HepG2 (cell line): ENCODE results near the gene SMYD2. TPM values are rescaled to one million over a fixed set of nuclear protein-coding genes. Genes with fewer than 3 reads are reported as not detected.

Source experiments
- ATAC-seq: fragments of 200-7000 bp; cut with Tn5 transposase; 3 replicates; pipeline ENCODE4 v1.9.1; 2020; ENCODE audit warnings: mild to moderate bottlenecking, moderate library complexity
- BruUV-seq: library from RNA; stranded (reverse); fragments of 400-500 nt; replicated peaks from 2 replicates; lab custom pipeline; 2021; lab: Mats Ljungman, UMichigan
- CTCF ChIA-PET: fragments of 300-600 bp; formaldehyde crosslinking; extraction: SDS; loops from one replicate; lab custom pipeline; 2021; ENCODE audit warnings: low total read pairs, inconsistent platforms, low intra/inter-chr PET ratio; lab: Yijun Ruan, JAX
- POLR2A ChIA-PET: fragments of 350-600 bp; sonication (Branson Sonifier 250); formaldehyde crosslinking; loops from one replicate; lab custom pipeline; 2020; ENCODE audit warnings: antibody characterized with exemption, inconsistent platforms; lab: Yijun Ruan, JAX
- DNase-seq: peaks from one replicate; pipeline ENCODE4 v3.0.0-alpha.2; 2015; ENCODE audit warnings: low spot score
- FAIRE-seq: peaks from 3 replicates; lab custom pipeline; 2011; peaks lifted over from hg19 to GRCh38; lab: Jason Lieb, UNC
- H2AFZ ChIP-seq: one replicate; pipeline ENCODE4 v1.6.1; 2011; ENCODE audit warnings: low read length, inconsistent platforms
- H3K27ac ChIP-seq: fragments of 300-600 bp; 3 replicates; pipeline ENCODE4 v1.8.0; 2011; ENCODE audit warnings: mixed run types, mild to moderate bottlenecking, mixed read lengths, low read length, inconsistent platforms; ENCODE audit not compliant: insufficient read depth; ENCODE audit errors: extremely low read length
- H3K27me3 ChIP-seq, 2 experiments: fragments of 200-600 bp in 1 of 2; 2 replicates in 1 of 2; 3 replicates in 1 of 2; pipeline versions ENCODE4 v1.6.0 to v1.8.0; 2011; ENCODE audit warnings: low read length in 2 of 2, mild to moderate bottlenecking in 2 of 2, moderate library complexity in 2 of 2, inconsistent platforms in 1 of 2; ENCODE audit not compliant: insufficient read depth in 2 of 2, control insufficient read depth in 1 of 2
- H3K36me3 ChIP-seq, 2 experiments: fragments of 200-600 bp in 1 of 2; replicated peaks in 1 of 2; 2 replicates in 1 of 2; 3 replicates in 1 of 2; pipeline versions ENCODE4 v1.5.1 to v1.8.0; 2011; ENCODE audit warnings: low read length in 2 of 2, inconsistent platforms in 1 of 2; ENCODE audit not compliant: insufficient read depth in 2 of 2, control insufficient read depth in 1 of 2
- H3K4me1 ChIP-seq: 2 replicates; pipeline ENCODE4 v1.5.1; 2012; ENCODE audit warnings: low read length, inconsistent platforms; ENCODE audit not compliant: insufficient read depth
- H3K4me2 ChIP-seq: 2 replicates; pipeline ENCODE4 v1.6.0; 2011; ENCODE audit warnings: low read depth, low read length, inconsistent platforms
- H3K4me3 ChIP-seq, 3 experiments: fragments of 200-600 bp in 1 of 3; sonication (generic), shearing (Covaris generic) in 1 of 3; replicated peaks in 1 of 3; 2 replicates each; pipeline ENCODE4 v1.5.1; 2011 to 2016; ENCODE audit warnings: low read length in 3 of 3, inconsistent platforms in 2 of 3, low read depth in 2 of 3, mild to moderate bottlenecking in 2 of 3, control low read depth in 1 of 3, mixed read lengths in 1 of 3; ENCODE audit not compliant: insufficient read depth in 1 of 3
- H3K79me2 ChIP-seq: one replicate; pipeline ENCODE4 v1.6.1; 2011; ENCODE audit warnings: low read length, inconsistent platforms; ENCODE audit not compliant: insufficient read depth
- H3K9ac ChIP-seq: 2 replicates; pipeline ENCODE4 v1.6.0; 2011; ENCODE audit warnings: mild to moderate bottlenecking, low read depth, low read length, inconsistent platforms; ENCODE audit not compliant: insufficient read depth
- H3K9me3 ChIP-seq: 2 replicates; pipeline ENCODE4 v1.5.1; 2012; ENCODE audit warnings: mild to moderate bottlenecking, low read length
- H4K20me1 ChIP-seq: 2 replicates; pipeline ENCODE4 v1.6.0; 2011; ENCODE audit warnings: inconsistent platforms, mild to moderate bottlenecking, low read length, moderate library complexity; ENCODE audit not compliant: insufficient read depth
- NCOA5 ChIP-seq: sonication (generic); formaldehyde crosslinking; IDR thresholded peaks from 2 replicates; pipeline ENCODE4 v1.4.0; 2020; ENCODE audit warnings: missing genetic modification reagents
- PPARG ChIP-seq: conservative IDR thresholded peaks from 2 replicates; pipeline ENCODE4 v1.6.1; 2016; ENCODE audit warnings: missing biosample characterization, missing genetic modification reagents
- ZNF10 ChIP-seq: sonication (generic); formaldehyde crosslinking; IDR thresholded peaks from 2 replicates; pipeline ENCODE4 v1.4.0; 2020; ENCODE audit warnings: mild to moderate bottlenecking, low read depth, missing genetic modification reagents, borderline replicate concordance
- ZNF569 ChIP-seq: sonication (generic); formaldehyde crosslinking; IDR thresholded peaks from 2 replicates; pipeline ENCODE4 v1.5.0; 2020; ENCODE audit warnings: mild to moderate bottlenecking, missing genetic modification reagents, moderate library complexity, borderline replicate concordance
- WGBS: methylation state at CpG from one replicate; pipeline ENCODE4 v1.1.6; 2017; ENCODE audit warnings: low lambda C conversion rate; 5-methylcytosine and 5-hydroxymethylcytosine counted together
- in situ Hi-C: cut with HindIII; loops from 2 replicates; pipeline ENCODE4 v1.10.0; 2017; ENCODE audit warnings: low pct_unique_long_range_greater_than_20kb; ENCODE audit not compliant: extremely low pct_ligation_motif_present
- intact Hi-C: fragments of 100-400 bp; cut with micrococcal nuclease; formaldehyde crosslinking; loops from one replicate; pipeline ENCODE4 v1.10.0; 2022; ENCODE audit not compliant: unreplicated experiment
- polyA plus RNA-seq, 8 experiments: library from polyadenylated mRNA; depleted of rRNA in 3 of 8; stranded (reverse) in 7 of 8; unstranded in 1 of 8; fragments of >200 nt; fragmentation: Illumina TruSeq in 4 of 8; extraction: Trizol in 4 of 8; gene quantifications; 2 replicates each; pipeline versions ENCODE4 v1.2.1 to v1.2.3, GENCODE V29; 2011 to 2016; ENCODE audit warnings: low read depth in 4 of 8, missing spikeins in 1 of 8, mixed read lengths in 1 of 8; ENCODE audit not compliant: insufficient read depth in 1 of 8
- total RNA-seq, 5 experiments: library from RNA; depleted of rRNA; stranded (reverse); fragments of >200 nt; fragmentation: Illumina TruSeq; extraction: Trizol; gene quantifications; 2 replicates each; pipeline ENCODE4 v1.2.3, GENCODE V29; 2016; ENCODE audit warnings: low read depth in 1 of 5
- TF ChIP-seq, protein P1 (sequence below): sonication (generic); formaldehyde crosslinking; IDR thresholded peaks from 2 replicates; pipeline ENCODE4 v1.4.0; 2020; ENCODE audit warnings: mild to moderate bottlenecking, missing genetic modification reagents

Gene SMYD2
- total and polyA plus RNA-seq, 2 of the 13 experiments (the other 11 are each of a cell fraction or from before 2014, with no cell fraction given): 72.7 to 139 TPM

DNA sequence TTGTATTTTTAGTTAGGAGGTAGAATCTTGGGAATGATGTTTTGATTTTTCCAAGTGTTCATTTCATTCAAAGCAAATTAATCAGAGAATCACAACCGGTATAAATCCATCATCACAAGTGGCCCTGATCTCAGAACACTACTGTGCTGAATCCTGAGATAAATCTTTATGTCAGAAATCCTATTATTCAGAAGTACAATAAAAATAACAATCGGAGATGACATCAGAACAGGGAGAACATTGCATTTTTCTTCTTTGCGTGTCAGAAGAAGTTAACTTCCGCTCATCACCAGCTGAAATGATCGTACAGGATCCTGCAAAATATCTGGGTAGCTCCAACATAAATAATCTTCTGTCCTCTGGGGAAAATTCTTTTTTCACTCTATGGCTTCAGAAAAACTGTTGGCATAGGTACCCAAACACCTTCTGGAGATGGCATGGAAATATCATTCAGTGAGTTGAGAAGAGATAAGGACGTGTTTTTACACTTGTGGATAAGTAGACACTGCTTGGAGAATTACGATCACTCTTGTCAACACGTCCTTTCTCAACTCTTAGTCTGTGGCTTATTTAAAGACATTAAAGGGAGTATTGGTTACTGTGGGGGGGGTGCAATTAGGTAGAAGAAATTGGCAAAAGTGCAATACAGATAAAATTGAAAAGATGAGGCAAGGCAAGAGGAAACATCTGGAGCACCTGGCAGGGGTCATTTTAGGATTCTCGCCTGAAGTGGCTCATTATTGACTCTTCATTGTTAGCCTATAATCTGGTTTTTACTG, 46.9 kb upstream of the SMYD2 start:
- Histone ChIP-seq H3K4me1 (peaks cover 6% of the 10 kb centered on the region; the same call in 1 of the 2 replicates), H3K4me2 (no peak overlapping the region), H2AFZ (no peak overlapping the region), H3K9me3 (no peaks in the 10 kb centered on the region), H3K4me3 (no peak overlapping the region), H4K20me1 (no peaks in the 10 kb centered on the region), H3K27ac (no peak overlapping the region), H3K79me2 (no peaks in the 10 kb centered on the region), H3K36me3 (no peaks in the 10 kb centered on the region), H3K9ac (no peak overlapping the region), H3K27me3 (peaks cover 0 to 14% of the 10 kb centered on the region in 2 experiments; a peak in 3 of 5 replicates)
- 44% methylated on average over 9 of the region's 9 CpGs for WGBS
- ATAC-seq (no peak), DNase-seq (no peak), FAIRE-seq (no peak)
- intact Hi-C loops (no loop called here), in situ Hi-C loops (no loop called here)
- POLR2A ChIA-PET: no interaction called here
- CTCF ChIA-PET: no interaction called here
- TF ChIP-seq PPARG (CRISPR knock-in tag) (no peak), NCOA5 (CRISPR knock-in tag) (no peak), ZNF569 (CRISPR knock-in tag) (no peak), ZNF10 (CRISPR knock-in tag) (no peak)
- TF ChIP-seq, protein P1, sequence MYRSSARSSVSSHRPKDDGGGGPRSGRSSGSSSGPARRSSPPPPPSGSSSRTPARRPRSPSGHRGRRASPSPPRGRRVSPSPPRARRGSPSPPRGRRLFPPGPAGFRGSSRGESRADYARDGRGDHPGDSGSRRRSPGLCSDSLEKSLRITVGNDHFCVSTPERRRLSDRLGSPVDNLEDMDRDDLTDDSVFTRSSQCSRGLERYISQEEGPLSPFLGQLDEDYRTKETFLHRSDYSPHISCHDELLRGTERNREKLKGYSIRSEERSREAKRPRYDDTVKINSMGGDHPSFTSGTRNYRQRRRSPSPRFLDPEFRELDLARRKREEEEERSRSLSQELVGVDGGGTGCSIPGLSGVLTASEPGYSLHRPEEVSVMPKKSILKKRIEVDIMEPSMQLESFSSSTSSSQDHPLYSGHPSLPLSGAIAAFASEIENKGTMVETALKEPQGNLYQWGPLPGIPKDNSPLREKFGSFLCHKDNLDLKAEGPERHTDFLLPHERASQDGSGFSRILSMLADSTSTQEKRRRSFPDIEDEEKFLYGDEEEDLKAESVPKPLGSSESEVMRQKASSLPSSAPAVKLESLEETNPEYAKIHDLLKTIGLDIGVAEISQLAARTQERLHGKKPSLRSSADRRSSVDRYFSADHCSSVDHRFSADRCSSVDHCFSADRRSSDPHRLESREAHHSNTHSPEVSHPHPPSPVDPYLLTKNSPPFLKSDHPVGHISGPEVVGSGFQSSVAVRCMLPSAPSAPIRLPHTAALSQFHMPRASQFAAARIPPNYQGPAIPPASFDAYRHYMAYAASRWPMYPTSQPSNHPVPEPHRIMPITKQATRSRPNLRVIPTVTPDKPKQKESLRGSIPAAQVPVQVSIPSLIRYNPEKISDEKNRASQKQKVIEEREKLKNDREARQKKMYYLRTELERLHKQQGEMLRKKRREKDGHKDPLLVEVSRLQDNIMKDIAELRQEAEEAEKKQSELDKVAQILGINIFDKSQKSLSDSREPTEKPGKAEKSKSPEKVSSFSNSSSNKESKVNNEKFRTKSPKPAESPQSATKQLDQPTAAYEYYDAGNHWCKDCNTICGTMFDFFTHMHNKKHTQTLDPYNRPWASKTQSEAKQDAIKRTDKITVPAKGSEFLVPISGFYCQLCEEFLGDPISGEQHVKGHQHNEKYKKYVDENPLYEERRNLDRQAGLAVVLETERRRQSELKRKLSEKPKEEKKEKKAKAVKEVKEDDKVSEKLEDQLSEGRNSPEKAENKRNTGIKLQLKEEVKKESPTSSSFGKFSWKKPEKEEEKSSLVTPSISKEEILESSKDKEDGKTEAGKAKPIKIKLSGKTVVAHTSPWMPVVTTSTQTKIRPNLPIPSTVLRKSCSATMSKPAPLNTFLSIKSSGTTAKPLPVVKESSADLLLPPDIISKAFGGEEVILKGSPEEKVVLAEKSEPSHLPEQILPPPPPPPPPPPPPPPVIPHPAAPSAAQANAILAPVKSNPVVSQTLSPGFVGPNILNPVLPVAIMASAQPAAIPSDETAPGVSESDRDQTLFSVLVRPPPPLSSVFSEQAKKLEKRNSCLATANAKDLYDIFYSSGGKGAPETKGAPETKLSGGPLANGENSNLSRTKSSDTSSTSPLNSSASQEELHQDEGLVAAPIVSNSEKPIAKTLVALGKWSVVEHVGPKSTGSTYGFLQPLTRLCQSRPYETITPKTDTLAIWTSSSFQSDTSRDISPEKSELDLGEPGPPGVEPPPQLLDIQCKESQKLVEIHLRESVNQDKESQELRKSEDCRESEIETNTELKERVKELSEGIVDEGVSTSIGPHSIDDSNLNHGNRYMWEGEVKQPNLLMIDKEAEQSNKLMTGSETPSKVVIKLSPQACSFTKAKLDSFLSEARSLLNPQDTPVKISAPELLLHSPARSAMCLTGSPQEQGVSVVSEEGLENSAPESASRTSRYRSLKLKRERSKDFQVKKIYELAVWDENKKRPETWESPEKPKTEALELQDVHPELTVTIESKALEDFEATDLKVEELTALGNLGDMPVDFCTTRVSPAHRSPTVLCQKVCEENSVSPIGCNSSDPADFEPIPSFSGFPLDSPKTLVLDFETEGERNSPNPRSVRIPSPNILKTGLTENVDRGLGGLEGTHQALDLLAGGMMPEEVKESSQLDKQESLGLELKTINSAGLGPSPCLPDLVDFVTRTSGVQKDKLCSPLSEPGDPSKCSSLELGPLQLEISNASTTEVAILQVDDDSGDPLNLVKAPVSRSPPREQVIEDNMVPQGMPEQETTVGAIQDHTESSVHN (CRISPR knock-in tag): no peak
- no TSS peak for BruUV-seq
